HG03354 (cell line): ENCODE data around the gene TIRAP.
"Not testable (repeated sequence)": the region's sequence is repeated elsewhere in the genome, so short reads cannot be mapped to it uniquely, and the experiment has no call there.

ENCODE experiments used
- ATAC-seq: cut with Tn5 transposase; IDR thresholded peaks from one replicate; pipeline ENCODE4 v1.9.1; 2021; ENCODE audit warnings: mild to moderate bottlenecking; ENCODE audit not compliant: unreplicated experiment, poor library complexity, severe bottlenecking

The TIRAP gene

DNA sequence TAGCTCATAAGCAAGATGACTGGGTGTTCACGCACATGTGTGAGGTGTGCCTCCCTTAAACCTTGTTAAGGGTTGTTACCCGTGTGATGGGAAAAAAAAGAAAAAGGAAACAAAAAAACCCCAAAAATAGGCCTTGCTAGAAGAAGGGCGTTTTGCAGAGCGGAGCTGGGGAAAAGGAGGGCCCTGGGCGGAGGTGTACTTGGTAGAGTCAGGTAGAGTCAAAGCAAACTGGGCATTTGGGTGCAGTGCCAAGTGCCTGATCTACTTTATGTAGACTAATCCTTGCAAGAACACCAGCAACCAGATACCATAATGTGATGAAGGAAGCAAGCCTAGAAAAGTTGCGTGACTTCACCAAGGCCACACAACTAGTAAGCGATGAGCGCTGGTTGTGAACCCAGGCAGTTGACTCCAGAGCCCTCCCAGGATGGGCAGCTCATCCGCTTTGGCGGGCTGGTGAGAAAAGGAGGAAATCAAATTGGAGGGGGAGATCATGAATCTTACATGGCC, 1.2 kb upstream of the TIRAP start:
- no peak for ATAC-seq

DNA sequence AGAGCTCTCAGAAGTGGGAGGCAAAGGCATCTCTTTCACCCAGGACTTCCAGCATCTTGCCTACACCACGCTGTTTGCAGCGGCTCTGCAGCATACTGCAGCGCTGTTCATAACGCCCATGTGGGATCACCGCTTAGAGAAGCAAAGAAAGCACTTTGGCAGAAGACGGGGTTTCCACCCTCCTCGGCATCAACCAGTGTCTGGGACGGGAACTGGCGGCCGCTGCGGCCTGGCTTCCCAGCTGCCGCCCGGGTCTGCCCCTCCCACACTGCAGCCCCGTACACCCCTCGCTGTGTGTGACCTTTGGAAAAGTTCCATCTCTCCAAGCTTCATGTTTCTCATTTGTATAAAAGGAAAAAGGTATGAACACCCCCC, 545 bp upstream of the TIRAP start:
- ATAC-seq: peak; percentile 33

DNA sequence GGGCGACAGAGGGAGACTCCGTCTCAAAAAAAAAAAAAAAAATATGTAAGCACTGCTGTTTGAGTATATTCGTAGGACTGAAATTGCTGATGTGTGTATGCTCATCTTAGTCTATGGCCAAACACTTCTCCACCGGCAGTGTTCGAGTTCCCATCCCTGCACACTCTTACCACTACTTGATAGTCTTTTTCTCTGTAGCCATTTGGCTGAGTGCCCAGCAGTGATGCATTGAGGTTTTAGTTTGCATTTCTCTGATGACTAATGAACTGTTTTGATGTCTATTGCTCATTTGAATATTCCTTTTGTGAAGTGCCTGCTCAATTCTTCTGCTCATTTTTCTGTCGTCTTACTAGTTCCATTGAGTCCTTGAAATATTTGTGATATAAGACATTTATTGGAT, 1.9 kb downstream of the TIRAP start:
- peak; percentile 36 for ATAC-seq

DNA sequence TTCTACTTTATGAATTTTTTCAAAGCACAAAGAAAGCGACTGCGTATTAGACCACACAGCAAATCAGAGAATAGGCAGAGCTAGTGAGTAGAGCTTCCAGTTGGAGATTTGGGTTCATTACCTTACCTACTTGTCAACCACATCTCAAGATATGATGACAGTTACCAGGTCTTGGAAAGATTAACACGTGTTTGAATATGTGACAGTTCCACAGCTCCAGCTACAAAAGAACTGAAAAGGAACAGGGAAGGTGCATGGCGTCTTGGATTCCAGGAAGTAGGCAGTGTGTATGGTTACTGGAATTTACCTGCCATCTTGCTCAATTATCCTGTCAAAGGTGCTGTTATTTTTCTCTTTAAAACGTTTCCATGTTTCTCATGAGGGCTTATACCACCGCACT, 5.3 kb downstream of the TIRAP start:
- no peak for ATAC-seq

GRCh38 chr11:126290887-126291286, 8.0 kb downstream of the TIRAP start:
- no peak for ATAC-seq

- ATAC-seq: no peak
These were observed 10.8 kb downstream of the TIRAP start for GRCh38 chr11:126293726-126294125.

DNA sequence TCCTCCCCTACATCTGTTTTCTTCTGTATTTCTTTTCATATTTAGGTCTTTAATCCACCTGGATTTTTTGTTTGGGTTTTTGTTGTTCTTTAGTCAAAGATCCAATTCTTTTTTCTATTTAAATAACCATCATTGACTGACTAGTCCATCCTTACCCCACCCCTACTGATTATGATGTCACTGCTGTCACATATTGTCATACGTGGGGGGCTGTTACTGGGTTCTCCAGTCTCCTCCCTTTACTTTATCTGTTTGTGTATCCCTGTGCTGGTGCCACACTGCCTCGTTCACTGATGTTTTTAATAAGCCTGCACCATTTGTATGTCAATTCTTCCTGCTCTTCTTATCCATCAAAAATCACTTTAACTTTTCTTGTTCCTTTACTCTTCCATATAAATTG, 14.1 kb downstream of the TIRAP start:
- ATAC-seq: no peak

GRCh38 chr11:126303623-126304456, 20.9 kb downstream of the TIRAP start, which contains the start of gene DCPS:
Gene DCPS (plus strand): TSS chr11:126304060. CDS start chr11:126304081, 21 bp downstream.
- peak; percentile 90 for ATAC-seq

DNA sequence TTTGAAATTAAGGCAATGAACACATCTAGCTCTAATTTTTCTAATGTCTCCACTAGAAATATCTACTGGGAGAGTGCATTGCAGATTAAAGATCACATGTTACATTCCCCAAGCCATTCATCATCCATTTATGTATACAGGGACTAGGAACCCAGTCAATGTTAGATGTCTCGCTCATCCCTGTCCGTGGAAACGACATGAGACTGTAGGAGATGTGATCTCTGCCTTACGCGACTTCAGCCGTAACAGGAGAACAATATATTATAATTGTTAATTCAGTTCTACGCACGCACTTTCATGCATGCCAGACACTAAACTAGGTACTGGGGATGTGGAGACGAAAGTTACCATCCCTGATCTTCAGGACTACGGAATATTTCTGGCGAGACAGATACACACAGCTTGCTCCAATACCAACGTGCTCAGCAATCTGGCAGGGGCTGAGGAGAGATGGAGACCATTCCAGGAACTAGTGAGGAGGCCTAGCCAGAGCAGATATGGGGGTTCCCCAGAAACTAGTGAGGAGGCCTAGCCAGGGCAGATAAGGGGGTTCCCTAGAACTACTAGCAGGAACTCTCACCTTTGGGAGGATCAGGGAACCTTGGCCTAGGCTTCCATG, 21.7 kb downstream of the TIRAP start:
- no peak for ATAC-seq

DNA sequence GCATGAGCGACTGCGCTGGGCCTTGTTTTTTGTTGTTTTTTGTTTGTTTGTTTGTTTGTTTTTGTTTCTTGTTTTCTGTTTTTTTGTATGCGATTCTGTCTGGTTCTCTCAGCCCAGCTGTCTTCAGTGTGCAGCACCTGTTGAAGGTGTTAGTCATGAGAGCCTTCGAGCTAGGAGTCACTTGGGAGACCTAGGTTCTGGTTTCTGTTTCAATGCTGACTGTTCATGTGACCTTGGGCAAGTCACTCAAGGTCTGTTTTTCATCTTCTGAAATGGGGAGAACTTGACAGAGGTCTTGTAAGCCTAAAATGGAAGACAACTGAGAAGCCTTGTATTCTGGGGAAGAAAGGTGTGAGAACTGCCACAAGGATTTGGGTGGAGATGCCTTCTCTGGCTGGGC, 22.8 kb downstream of the TIRAP start:
- ATAC-seq: peak; percentile 65

- ATAC-seq: no peak
These were observed 24.8 kb downstream of the TIRAP start for GRCh38 chr11:126307706-126308105.

- no peak for ATAC-seq
These were observed 25.4 kb downstream of the TIRAP start for GRCh38 chr11:126308271-126308671.

DNA sequence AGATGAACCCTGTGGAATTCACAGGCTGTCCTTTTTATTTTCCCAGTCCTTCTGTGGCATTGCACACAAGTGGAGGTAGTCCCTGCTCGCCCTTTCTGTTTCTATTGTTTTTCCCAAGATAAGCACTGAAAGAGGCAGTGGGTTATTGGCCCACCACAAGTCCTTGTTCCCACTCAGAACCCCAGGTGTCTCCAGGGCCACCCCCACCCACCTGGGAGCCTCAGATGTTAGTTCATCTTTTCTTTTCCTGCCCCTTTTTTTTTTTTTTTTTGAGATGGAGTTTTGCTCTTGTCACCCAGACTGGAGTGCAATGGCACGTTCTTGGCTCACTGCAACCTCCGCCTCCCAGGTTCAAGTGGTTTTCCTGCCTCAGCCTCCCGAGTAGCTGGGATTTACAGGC, 25.9 kb downstream of the TIRAP start:
- ATAC-seq: not testable (repeated sequence)

- peak; percentile 48 for ATAC-seq
These were observed 27.5 kb downstream of the TIRAP start for GRCh38 chr11:126310200-126310991.

DNA sequence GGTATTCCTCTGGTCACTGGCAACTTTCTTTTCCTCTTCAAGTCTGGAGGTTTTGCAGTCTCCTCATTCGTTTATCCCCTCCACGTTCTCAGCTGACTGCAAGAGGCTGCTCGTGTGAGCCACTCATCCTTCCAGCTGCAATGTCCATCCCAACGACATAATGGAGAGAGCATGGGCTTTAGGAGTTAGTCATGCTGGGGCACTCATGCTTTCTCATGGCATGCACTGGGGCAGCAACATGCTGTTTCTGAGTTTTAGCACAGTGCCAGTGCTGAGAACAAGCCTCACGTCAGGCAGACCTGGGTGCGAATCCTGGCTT, 28.1 kb downstream of the TIRAP start:
- ATAC-seq: no peak

DNA sequence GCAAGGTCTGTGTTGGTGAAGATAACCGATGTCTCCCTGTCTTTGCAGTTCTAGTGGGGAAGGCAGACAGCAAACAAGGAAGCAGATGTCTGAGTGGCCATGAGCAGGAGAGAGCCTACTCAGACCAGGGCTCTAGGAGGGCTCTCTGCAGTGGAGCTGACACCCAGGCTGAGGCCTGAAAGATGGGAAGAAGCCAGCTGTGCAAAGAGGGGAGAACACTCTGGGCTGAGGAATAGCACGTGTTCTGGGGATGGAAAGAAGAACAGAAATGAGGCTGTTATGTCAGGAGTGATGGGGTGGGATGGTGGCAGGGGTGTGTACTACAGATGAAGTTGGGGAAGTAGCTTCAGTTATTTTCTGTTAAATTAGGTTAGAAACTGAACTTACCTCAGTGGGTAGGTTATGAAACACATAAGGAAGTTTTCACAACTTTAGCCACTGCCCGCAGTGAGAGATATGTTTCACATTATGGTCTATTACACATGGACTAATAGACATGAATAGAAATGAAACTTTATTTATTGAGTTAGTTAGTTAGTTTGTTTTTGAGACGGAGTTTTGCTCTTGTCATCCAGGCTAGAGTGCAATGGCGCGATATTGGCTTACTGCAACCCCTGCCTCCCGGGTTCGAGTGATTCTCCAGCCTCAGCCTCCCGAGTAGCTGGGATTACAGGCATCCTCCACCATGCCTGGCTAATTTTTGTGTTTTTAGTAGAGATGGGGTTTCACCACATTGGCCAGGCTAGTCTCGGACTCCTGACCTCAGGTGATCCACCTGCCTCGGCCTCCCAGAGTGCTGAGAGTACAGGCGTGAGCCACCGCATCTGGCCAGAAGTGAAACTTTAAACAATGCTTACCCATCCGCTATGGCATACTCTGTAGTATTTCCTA, 28.8 kb downstream of the TIRAP start:
- ATAC-seq: peak; percentile 64

DNA sequence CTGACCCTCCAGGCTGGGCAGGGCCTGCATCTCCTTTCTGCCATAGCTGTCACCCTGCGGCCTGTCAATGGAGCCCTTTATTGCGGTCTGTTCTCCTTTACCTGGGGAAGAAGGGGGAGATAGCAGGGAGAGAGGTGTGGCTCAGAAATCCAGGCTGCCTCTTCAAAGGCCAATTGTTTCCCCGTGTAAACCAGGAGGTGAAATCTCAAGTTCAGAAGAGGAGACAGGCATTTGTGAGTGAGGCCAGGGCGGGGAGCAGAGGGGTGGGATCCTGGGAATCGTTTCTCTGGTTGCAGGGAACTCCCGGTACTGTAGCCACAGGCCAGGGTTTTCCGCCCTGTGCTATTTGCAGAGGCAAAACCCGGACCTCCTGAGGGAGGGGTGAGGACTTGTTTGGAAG, 30.1 kb downstream of the TIRAP start:
- no peak for ATAC-seq

DNA sequence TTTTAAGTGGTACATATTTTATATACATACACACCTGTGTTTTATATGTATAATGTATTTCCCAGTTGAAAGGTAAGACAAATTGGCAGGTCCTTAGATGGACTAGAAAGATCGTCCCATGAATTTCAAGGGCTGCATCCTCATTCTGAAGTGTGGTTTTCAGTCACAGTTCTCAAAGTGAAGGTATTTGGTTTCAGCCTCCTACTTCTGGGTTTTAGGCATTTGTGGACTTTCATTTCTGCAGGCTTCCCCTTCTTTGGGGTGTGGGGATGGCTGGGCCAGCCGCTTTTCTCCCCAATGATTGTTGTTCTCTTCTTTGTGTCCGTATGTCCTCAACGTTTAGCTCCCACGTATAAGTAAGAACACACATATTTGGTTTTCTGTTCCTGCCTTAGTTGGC, 30.9 kb downstream of the TIRAP start:
- no peak for ATAC-seq

DNA sequence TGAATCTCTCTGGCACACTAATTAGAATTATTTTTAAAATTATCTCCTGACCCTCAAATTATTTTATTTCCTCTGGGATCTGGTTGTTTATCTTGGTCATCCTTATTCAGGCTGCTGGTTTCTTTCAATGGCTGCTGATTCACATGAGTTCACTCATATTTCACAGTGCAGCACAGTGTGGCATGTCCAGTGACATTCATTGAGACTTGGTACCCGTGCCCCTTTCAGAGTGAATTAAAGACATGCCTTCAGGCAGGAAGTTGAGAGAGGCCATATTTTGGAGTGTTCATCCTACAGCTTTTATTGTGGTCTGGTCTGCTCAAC, 34.5 kb downstream of the TIRAP start:
- ATAC-seq: no peak
